ENCODE results near the gene PRG3. TPM values are rescaled to one million over a fixed set of nuclear protein-coding genes. Genes with fewer than 3 reads are reported as not detected.

Gene PRG3
- total RNA-seq, 1 donor from 2014 or later: not detected

DNA sequence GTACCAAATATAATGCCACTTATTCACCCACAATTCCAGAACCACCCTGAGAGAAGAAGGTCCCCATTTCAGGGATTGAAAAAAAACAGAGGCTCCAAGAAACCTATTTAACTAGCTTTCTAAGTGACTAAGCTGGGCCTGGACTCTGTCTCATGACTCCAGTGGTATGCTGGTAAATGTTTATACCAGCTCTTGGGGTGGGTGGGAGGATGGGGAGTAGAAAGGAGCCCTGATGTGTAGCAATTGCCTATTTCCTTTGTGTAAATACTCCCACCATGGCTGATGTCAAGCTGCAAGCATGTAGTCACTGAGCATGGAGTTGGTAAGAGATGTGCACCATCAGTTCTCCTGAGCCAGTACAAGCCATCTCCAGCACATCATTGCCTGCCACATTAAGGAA, 2.8 kb downstream of the PRG3 start:
- peak; percentile 40 for FAIRE-seq
- peaks cover 3% of the 10 kb centered on the region for H3K27me3 ChIP-seq (ENCODE audit: control insufficient read depth, insufficient read depth, low read length)
- no peaks in the 10 kb centered on the region for H3K36me3 ChIP-seq (ENCODE audit: control insufficient read depth, insufficient read depth, low read length)
- DNase-seq (ENCODE audit: low read depth): no peak
- no peak for TF ChIP-seq CTCF (IDR thresholded peaks at IDR 0.05; ENCODE audit: insufficient read depth, low read length, severe bottlenecking)
- H3K4me3 ChIP-seq (ENCODE audit: low read depth, low read length): no peak overlapping the region

GRCh38 chr11:57377107-57377506, 3.8 kb downstream of the PRG3 start:
- no peak for DNase-seq (ENCODE audit: low read depth)
- Histone ChIP-seq H3K27me3 (ENCODE audit: control insufficient read depth, insufficient read depth, low read length) (peaks cover 3% of the 10 kb centered on the region), H3K36me3 (ENCODE audit: control insufficient read depth, insufficient read depth, low read length) (no peaks in the 10 kb centered on the region), H3K4me3 (ENCODE audit: low read depth, low read length) (no peak overlapping the region)
- no peak for FAIRE-seq
- TF ChIP-seq CTCF (IDR thresholded peaks at IDR 0.05; ENCODE audit: insufficient read depth, low read length, severe bottlenecking): no peak

DNA sequence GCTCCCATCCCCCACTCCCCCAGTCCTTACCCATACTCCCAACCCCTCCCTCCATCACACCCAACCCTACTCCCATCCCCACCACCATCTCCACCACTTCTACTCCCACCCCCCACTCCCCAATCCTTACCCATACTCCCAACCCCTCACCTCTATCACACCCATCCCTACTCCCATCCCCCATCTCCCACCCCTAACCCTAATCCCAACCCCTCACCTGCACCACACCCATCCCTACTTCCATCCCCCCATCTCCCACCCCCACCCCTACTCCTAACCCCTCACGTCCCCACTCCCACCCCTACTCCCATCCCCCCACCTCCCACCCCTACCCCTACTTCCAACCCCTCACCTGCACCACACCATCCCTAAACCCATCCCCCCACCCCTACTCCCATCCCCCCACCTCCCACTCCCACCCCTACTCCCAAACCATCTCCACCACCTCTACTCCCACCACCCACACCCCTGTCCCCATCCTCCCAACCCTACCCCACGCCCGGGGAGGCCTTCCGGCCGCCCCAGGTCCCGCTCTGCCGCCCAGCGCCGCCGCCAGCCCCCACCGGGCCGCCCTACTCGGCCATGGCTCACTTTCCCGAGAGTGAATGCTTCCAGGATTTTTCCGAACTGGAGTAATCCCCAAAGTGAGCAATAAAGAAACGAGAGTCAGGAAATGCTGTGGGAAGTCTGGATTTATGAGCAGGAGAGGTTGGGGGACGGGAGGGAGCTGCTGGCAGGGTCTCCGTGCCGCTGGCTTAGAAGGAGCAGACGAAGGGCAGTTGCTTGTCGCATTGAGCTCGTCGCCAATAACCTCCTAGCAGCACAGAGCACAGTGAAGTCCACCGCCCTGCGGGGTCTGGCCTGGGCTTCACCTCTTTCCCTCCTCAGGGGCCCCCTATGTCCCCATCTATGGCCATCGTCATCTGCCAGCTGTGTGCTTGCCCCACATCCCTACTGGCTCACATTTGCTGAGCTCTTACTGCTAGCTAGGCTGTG, 4.6 kb downstream of the PRG3 start:
- peaks cover 3% of the 10 kb centered on the region for H3K27me3 ChIP-seq (ENCODE audit: control insufficient read depth, insufficient read depth, low read length)
- no peaks in the 10 kb centered on the region for H3K36me3 ChIP-seq (ENCODE audit: control insufficient read depth, insufficient read depth, low read length)
- DNase-seq (ENCODE audit: low read depth) (no peak), FAIRE-seq (no peak)
- no peak overlapping the region for H3K4me3 ChIP-seq (ENCODE audit: low read depth, low read length)
- TF ChIP-seq CTCF (IDR thresholded peaks at IDR 0.05; ENCODE audit: insufficient read depth, low read length, severe bottlenecking): no peak

DNA sequence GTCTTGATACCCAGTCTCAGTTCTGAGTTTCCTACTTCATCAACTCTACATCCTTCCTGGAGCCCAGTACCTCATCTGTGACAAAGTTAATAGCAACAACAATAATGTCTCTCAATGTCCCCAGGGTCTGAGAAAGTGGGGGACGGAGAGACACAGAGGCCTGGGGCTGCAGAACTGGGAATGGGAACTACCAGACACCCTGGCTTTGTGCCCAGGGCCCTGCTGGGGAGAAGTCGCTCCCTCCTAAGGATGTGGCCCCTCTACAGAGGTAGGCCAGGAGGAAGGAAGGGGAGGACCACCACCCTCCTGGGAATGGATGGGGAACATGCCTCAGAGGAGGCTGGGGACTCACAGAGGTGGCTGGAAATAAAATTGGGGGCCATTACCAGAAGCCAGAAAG, 5.5 kb downstream of the PRG3 start:
- FAIRE-seq: no peak
- Histone ChIP-seq H3K27me3 (ENCODE audit: control insufficient read depth, insufficient read depth, low read length) (peaks cover 3% of the 10 kb centered on the region), H3K36me3 (ENCODE audit: control insufficient read depth, insufficient read depth, low read length) (no peaks in the 10 kb centered on the region), H3K4me3 (ENCODE audit: low read depth, low read length) (no peak overlapping the region)
- no peak for TF ChIP-seq CTCF (IDR thresholded peaks at IDR 0.05; ENCODE audit: insufficient read depth, low read length, severe bottlenecking)
- DNase-seq (ENCODE audit: low read depth): no peak

- FAIRE-seq (no peak), DNase-seq (ENCODE audit: low read depth) (no peak)
- peaks cover 3% of the 10 kb centered on the region for H3K27me3 ChIP-seq (ENCODE audit: control insufficient read depth, insufficient read depth, low read length)
- no peaks in the 10 kb centered on the region for H3K36me3 ChIP-seq (ENCODE audit: control insufficient read depth, insufficient read depth, low read length)
- H3K4me3 ChIP-seq (ENCODE audit: low read depth, low read length): no peak overlapping the region
- no peak for TF ChIP-seq CTCF (IDR thresholded peaks at IDR 0.05; ENCODE audit: insufficient read depth, low read length, severe bottlenecking)
Measured at GRCh38 chr11:57374966-57375365, 6.0 kb downstream of the PRG3 start.
